Breast epithelium (tissue), 3 donors: ENCODE measurements around the gene RHOXF1.

ENCODE experiments used
- CTCF ChIP-seq, 3 donors: fragments of 450-650 bp; IDR thresholded peaks; one replicate each; pipeline ENCODE4 v1.5.1; 2016 to 2017; ENCODE audit warnings: antibody characterized with exemption in 3 of 3, mild to moderate bottlenecking in 3 of 3, moderate library complexity in 3 of 3
- POLR2A ChIP-seq: fragments of 450-650 bp; IDR thresholded peaks from one replicate; pipeline ENCODE4 v1.6.1; 2016; ENCODE audit warnings: antibody characterized with exemption, mild to moderate bottlenecking, moderate library complexity
- POLR2AphosphoS5 ChIP-seq, 3 donors: sonication (generic); formaldehyde crosslinking; IDR thresholded peaks; one replicate each; pipeline ENCODE4 v1.6.1; 2017; ENCODE audit warnings: antibody characterized with exemption in 3 of 3

- TF ChIP-seq POLR2AphosphoS5 (IDR thresholded peaks at IDR 0.05) = no peak
- no peak for TF ChIP-seq POLR2A
- no peak for TF ChIP-seq CTCF (IDR thresholded peaks at IDR 0.05)
Measured at GRCh38 chrX:120087289-120088017, 28.3 kb downstream of the RHOXF1 start.
